ENCODE results near the gene KCNK10. TPM values are rescaled to one million over a fixed set of nuclear protein-coding genes. Genes with fewer than 3 reads are reported as not detected.

Gene KCNK10
- total and polyA plus RNA-seq, 2 donors (not counting 1 experiment from before 2014, with no cell fraction given): 0.20 TPM; not detected in 1

- no peaks in the 10 kb centered on the region for H3K9me3 Mint-ChIP-seq (ENCODE audit: insufficient read depth)
- H3K4me3 Mint-ChIP-seq: no peak overlapping the region
- H3K27ac Mint-ChIP-seq: no peak overlapping the region
- peaks cover 16% of the 10 kb centered on the region for H3K27me3 Mint-ChIP-seq
- Histone ChIP-seq H3K4me2 (replicated peaks; ENCODE audit: low read depth, low read length, poor library complexity, severe bottlenecking) (no peak overlapping the region), H3K9me3 (ENCODE audit: control extremely low read depth in 1 of 3, control insufficient read depth in 2 of 3, insufficient read depth in 1 of 3, low read length in 2 of 3) (peaks cover 0 to 1% (median 0%) of the 10 kb centered on the region in 3 donors), H3K4me3 (ENCODE audit: control extremely low read depth in 1 of 5, extremely low read depth in 1 of 5, insufficient read depth in 1 of 5, low read depth in 2 of 5, low read length in 4 of 5) (no peak overlapping the region), H3K36me3 (replicated peaks in 1 of 2; ENCODE audit: control extremely low read depth in 1 of 2, control insufficient read depth in 1 of 2, extremely low read depth in 1 of 2, insufficient read depth in 2 of 2, low read length in 1 of 2) (no peaks in the 10 kb centered on the region), H3K9ac (ENCODE audit: low read length) (no peak overlapping the region), H3K27me3 (replicated peaks in 1 of 4; ENCODE audit: control extremely low read depth in 1 of 4, control insufficient read depth in 3 of 4, insufficient read depth in 4 of 4, low read length in 3 of 4) (no peaks in the 10 kb centered on the region), H4K20me1 (ENCODE audit: control insufficient read depth, insufficient read depth, low read length, poor library complexity, severe bottlenecking) (no peaks in the 10 kb centered on the region), H2AFZ (ENCODE audit: insufficient read depth, low read depth, low read length, poor library complexity, severe bottlenecking) (no peak overlapping the region), H3K4me1 (ENCODE audit: control insufficient read depth in 2 of 2, insufficient read depth in 2 of 2, low read length in 2 of 2) (no peaks in the 10 kb centered on the region), H3K79me2 (ENCODE audit: control insufficient read depth, insufficient read depth, low read length) (no peaks in the 10 kb centered on the region), H3K27ac (ENCODE audit: low read length in 2 of 2) (no peak overlapping the region)
- ChIA-PET POLR2A (no interaction called here), CTCF (interaction anchor here (1.4 to 2.5 kb wide), 2 partner anchors 39 to 284 kb away, joined by 4 to 15 read pairs; no protein-coding TSS in a partner anchor)
- ATAC-seq (ENCODE audit: low read depth) (no peak), DNase-seq (no peak)
- 80% methylated on average over 2 of the region's 3 CpGs for WGBS (ENCODE audit: insufficient coverage)
- no peaks in the 10 kb centered on the region for H3K4me1 Mint-ChIP-seq
- no peak for TF ChIP-seq CTCF (IDR thresholded peaks at IDR 0.05)
- TF ChIP-seq EZH2 (IDR thresholded peaks at IDR 0.05; ENCODE audit: borderline replicate concordance, insufficient read depth, low read depth, low read length, poor library complexity, severe bottlenecking): no peak
- intact Hi-C loops (cut with micrococcal nuclease): no loop called here
Measured at GRCh38 chr14:88228522-88229236, 94.4 kb downstream of the KCNK10 start.

DNA sequence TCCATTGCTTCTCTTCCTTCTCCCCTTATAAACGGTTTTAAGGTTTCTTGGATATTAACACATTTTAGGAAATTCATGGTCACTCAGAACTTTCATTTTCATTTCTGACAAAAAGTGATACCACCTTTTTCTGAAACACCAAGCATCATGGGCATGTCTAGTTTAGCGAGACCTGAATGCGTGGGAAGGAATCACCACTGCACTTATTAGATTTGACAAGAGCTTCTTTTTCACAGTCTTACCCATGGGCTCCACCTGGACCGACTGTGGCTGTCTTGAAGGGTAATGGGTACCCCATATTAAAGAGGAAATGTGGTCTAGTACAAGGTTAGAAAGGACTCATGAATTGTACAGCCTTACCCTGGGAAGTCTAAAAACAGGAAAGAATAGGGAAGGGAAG lies 95.4 kb downstream of the KCNK10 start:
- TF ChIP-seq CTCF (IDR thresholded peaks at IDR 0.05) (no peak), EZH2 (IDR thresholded peaks at IDR 0.05; ENCODE audit: borderline replicate concordance, insufficient read depth, low read depth, low read length, poor library complexity, severe bottlenecking) (no peak)
- Mint-ChIP-seq H3K4me3 (no peak overlapping the region), H3K27me3 (peaks cover 13% of the 10 kb centered on the region), H3K9me3 (ENCODE audit: insufficient read depth) (peaks cover 6% of the 10 kb centered on the region), H3K4me1 (no peaks in the 10 kb centered on the region), H3K27ac (no peak overlapping the region)
- H3K9ac ChIP-seq (ENCODE audit: low read length): no peak overlapping the region
- DNase-seq (no peak), ATAC-seq (ENCODE audit: low read depth) (no peak)
- 100% methylated on average over 2 of the region's 4 CpGs for WGBS (ENCODE audit: insufficient coverage)
- H3K27ac ChIP-seq (ENCODE audit: low read length in 2 of 2): no peak overlapping the region
- intact Hi-C loops (cut with micrococcal nuclease): no loop called here
- H3K4me3 ChIP-seq (ENCODE audit: control extremely low read depth in 1 of 5, extremely low read depth in 1 of 5, insufficient read depth in 1 of 5, low read depth in 2 of 5, low read length in 4 of 5): no peak overlapping the region
- no peaks in the 10 kb centered on the region for H3K27me3 ChIP-seq (replicated peaks in 1 of 4; ENCODE audit: control extremely low read depth in 1 of 4, control insufficient read depth in 3 of 4, insufficient read depth in 4 of 4, low read length in 3 of 4)
- H3K36me3 ChIP-seq (replicated peaks in 1 of 2; ENCODE audit: control extremely low read depth in 1 of 2, control insufficient read depth in 1 of 2, extremely low read depth in 1 of 2, insufficient read depth in 2 of 2, low read length in 1 of 2): no peaks in the 10 kb centered on the region
- peaks cover 2 to 7% (median 6%) of the 10 kb centered on the region in 3 donors for H3K9me3 ChIP-seq (ENCODE audit: control extremely low read depth in 1 of 3, control insufficient read depth in 2 of 3, insufficient read depth in 1 of 3, low read length in 2 of 3)
- ChIA-PET POLR2A (no interaction called here), CTCF (no interaction called here)
- no peak overlapping the region for H2AFZ ChIP-seq (ENCODE audit: insufficient read depth, low read depth, low read length, poor library complexity, severe bottlenecking)
- no peak overlapping the region for H3K4me2 ChIP-seq (replicated peaks; ENCODE audit: low read depth, low read length, poor library complexity, severe bottlenecking)
- no peaks in the 10 kb centered on the region for H3K79me2 ChIP-seq (ENCODE audit: control insufficient read depth, insufficient read depth, low read length)
- H4K20me1 ChIP-seq (ENCODE audit: control insufficient read depth, insufficient read depth, low read length, poor library complexity, severe bottlenecking): no peaks in the 10 kb centered on the region
- no peaks in the 10 kb centered on the region for H3K4me1 ChIP-seq (ENCODE audit: control insufficient read depth in 2 of 2, insufficient read depth in 2 of 2, low read length in 2 of 2)
